Caco-2 (cell line): ENCODE measurements around the gene SLMAP. TPM values are rescaled to one million over a fixed set of nuclear protein-coding genes. Genes with fewer than 3 reads are reported as not detected.

Experiments
- BruUV-seq: library from RNA; stranded (reverse); fragments of 400-500 nt; replicated peaks from 2 replicates; lab custom pipeline; 2021; lab: Mats Ljungman, UMichigan
- CTCF ChIA-PET: fragments of 300-600 bp; sonication (Branson Sonifier 250); formaldehyde crosslinking; loops from one replicate; lab custom pipeline; 2022; ENCODE audit warnings: antibody characterized with exemption; lab: Charles Lee
- POLR2A ChIA-PET: fragments of 300-600 bp; sonication (Branson Sonifier 250); formaldehyde crosslinking; loops from one replicate; lab custom pipeline; 2022; ENCODE audit warnings: antibody characterized with exemption; lab: Charles Lee
- DNase-seq, 2 experiments: peaks; one replicate each; pipeline versions ENCODE4 v3.0.0 to v3.0.0-alpha.2; 2020 to 2022
- H3K27me3 ChIP-seq: replicated peaks from 2 replicates; pipeline ENCODE4 v1.6.0; 2011; ENCODE audit warnings: low read length; ENCODE audit not compliant: control insufficient read depth, insufficient read depth
- H3K36me3 ChIP-seq: 2 replicates; pipeline ENCODE4 v1.5.1; 2011; ENCODE audit warnings: low read length; ENCODE audit not compliant: control insufficient read depth, insufficient read depth
- H3K4me1 ChIP-seq: fragments of 250-450 bp; sonication (Bioruptor Pico); 2 replicates; pipeline ENCODE4 v1.5.1; 2020; ENCODE audit warnings: mild to moderate bottlenecking
- H3K4me3 ChIP-seq: 2 replicates; pipeline ENCODE4 v1.5.1; 2011; ENCODE audit warnings: low read depth, mild to moderate bottlenecking, control low read depth, low read length
- H3K9me3 ChIP-seq: fragments of 250-450 bp; sonication (Bioruptor Pico); 2 replicates; pipeline ENCODE4 v1.5.1; 2020; ENCODE audit warnings: mild to moderate bottlenecking, moderate library complexity
- H3K27ac Mint-ChIP-seq: one replicate; pipeline ENCODE4 v1.8.0; 2022; ENCODE audit warnings: mixed read lengths; ENCODE audit not compliant: unreplicated experiment
- H3K27me3 Mint-ChIP-seq: one replicate; pipeline ENCODE4 v1.8.0; 2022; ENCODE audit warnings: mixed read lengths; ENCODE audit not compliant: insufficient read depth, unreplicated experiment
- H3K36me3 Mint-ChIP-seq: one replicate; pipeline ENCODE4 v1.8.0; 2022; ENCODE audit warnings: mild to moderate bottlenecking, mixed read lengths; ENCODE audit not compliant: insufficient read depth, unreplicated experiment
- H3K4me1 Mint-ChIP-seq: one replicate; pipeline ENCODE4 v1.8.0; 2022; ENCODE audit warnings: low read depth, mixed read lengths; ENCODE audit not compliant: unreplicated experiment
- H3K4me3 Mint-ChIP-seq: one replicate; pipeline ENCODE4 v1.8.0; 2022; ENCODE audit warnings: mild to moderate bottlenecking, moderate library complexity, mixed read lengths; ENCODE audit not compliant: unreplicated experiment
- H3K9me3 Mint-ChIP-seq: one replicate; pipeline ENCODE4 v1.8.0; 2022; ENCODE audit warnings: mixed read lengths; ENCODE audit not compliant: unreplicated experiment
- intact Hi-C: fragments of 100-400 bp; cut with micrococcal nuclease; formaldehyde crosslinking; loops from one replicate; pipeline ENCODE4 v1.10.0; 2022; ENCODE audit not compliant: unreplicated experiment
- total RNA-seq: library from RNA; stranded (reverse); gene quantifications from 2 replicates; pipeline ENCODE4 v1.2.3, GENCODE V29; 2022
- TF ChIP-seq, protein P1 (sequence below), 2 experiments: fragments of 200-600 bp in 1 of 2; IDR thresholded peaks; 1 replicate in 1 of 2; 2 replicates in 1 of 2; pipeline versions ENCODE4 v1.5.1 to v1.8.0; 2011 to 2022; ENCODE audit warnings: antibody characterized with exemption in 1 of 2, control low read depth in 1 of 2, inconsistent platforms in 1 of 2, low read depth in 1 of 2, low read length in 1 of 2, mild to moderate bottlenecking in 1 of 2, moderate library complexity in 1 of 2; ENCODE audit not compliant: insufficient read depth in 1 of 2, severe bottlenecking in 1 of 2, unreplicated experiment in 1 of 2

Gene SLMAP
- total RNA-seq, 1 experiment from 2014 or later = 136 TPM

GRCh38 chr3:57963811-57964346 lies 207.8 kb downstream of the SLMAP start:
- intact Hi-C loops = loop anchor here (2.0 to 5.0 kb wide), 3 partner anchors 35 to 203 kb away; no protein-coding TSS in a partner anchor
- H3K9me3 Mint-ChIP-seq = no peaks in the 10 kb centered on the region
- no peak overlapping the region for H3K4me3 ChIP-seq
- no peaks in the 10 kb centered on the region for H3K9me3 ChIP-seq
- CTCF ChIA-PET = interaction anchor here (0.8 kb wide), 1 partner anchor 9 kb away, joined by 3 read pairs; no protein-coding TSS in a partner anchor
- H3K27me3 Mint-ChIP-seq = no peaks in the 10 kb centered on the region
- no peaks in the 10 kb centered on the region for H3K36me3 ChIP-seq
- TF ChIP-seq, protein P1, sequence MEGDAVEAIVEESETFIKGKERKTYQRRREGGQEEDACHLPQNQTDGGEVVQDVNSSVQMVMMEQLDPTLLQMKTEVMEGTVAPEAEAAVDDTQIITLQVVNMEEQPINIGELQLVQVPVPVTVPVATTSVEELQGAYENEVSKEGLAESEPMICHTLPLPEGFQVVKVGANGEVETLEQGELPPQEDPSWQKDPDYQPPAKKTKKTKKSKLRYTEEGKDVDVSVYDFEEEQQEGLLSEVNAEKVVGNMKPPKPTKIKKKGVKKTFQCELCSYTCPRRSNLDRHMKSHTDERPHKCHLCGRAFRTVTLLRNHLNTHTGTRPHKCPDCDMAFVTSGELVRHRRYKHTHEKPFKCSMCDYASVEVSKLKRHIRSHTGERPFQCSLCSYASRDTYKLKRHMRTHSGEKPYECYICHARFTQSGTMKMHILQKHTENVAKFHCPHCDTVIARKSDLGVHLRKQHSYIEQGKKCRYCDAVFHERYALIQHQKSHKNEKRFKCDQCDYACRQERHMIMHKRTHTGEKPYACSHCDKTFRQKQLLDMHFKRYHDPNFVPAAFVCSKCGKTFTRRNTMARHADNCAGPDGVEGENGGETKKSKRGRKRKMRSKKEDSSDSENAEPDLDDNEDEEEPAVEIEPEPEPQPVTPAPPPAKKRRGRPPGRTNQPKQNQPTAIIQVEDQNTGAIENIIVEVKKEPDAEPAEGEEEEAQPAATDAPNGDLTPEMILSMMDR (IDR thresholded peaks at IDR 0.05; ENCODE audit: insufficient read depth in 1 of 2, low read depth in 1 of 2, low read length in 1 of 2, severe bottlenecking in 1 of 2, unreplicated experiment in 1 of 2) = no peak
- H3K27me3 ChIP-seq = no peaks in the 10 kb centered on the region
- no peak overlapping the region for H3K4me3 Mint-ChIP-seq
- peaks cover 31% of the 10 kb centered on the region for H3K4me1 ChIP-seq
- BruUV-seq = no TSS peak
- peaks cover 30% of the 10 kb centered on the region for H3K4me1 Mint-ChIP-seq
- H3K27ac Mint-ChIP-seq = no peak overlapping the region
- no peak for DNase-seq
- H3K36me3 Mint-ChIP-seq = no peaks in the 10 kb centered on the region
- POLR2A ChIA-PET = no interaction called here

DNA sequence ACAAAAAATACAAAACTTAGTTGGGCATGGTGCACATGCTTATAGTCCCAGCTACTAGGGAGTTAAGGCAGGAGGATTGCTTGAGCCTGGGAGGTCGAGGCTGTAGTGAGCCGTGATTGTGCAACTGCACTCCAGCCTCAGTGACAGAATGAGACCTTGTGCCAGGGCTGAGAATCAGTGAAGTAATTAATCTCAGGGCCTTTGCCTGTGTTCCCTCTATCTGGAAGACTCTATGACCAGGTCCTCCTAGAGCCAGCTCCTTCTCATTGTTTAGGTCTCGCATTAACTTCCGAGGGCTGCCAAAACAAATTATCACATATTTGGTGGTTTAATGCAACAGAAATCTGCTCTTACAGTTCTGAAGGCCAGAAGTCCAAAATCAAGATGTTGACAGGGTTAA lies 210.7 kb downstream of the SLMAP start:
- intact Hi-C loops = no loop called here
- no peaks in the 10 kb centered on the region for H3K36me3 ChIP-seq
- no peaks in the 10 kb centered on the region for H3K9me3 ChIP-seq
- CTCF ChIA-PET = no interaction called here
- H3K4me1 ChIP-seq = peaks cover 35% of the 10 kb centered on the region
- no peak overlapping the region for H3K4me3 ChIP-seq
- H3K4me3 Mint-ChIP-seq = no peak overlapping the region
- POLR2A ChIA-PET = no interaction called here
- H3K27me3 Mint-ChIP-seq = no peaks in the 10 kb centered on the region
- no peak overlapping the region for H3K27ac Mint-ChIP-seq
- no TSS peak for BruUV-seq
- no peaks in the 10 kb centered on the region for H3K27me3 ChIP-seq
- H3K36me3 Mint-ChIP-seq = no peaks in the 10 kb centered on the region
- H3K9me3 Mint-ChIP-seq = no peaks in the 10 kb centered on the region
- TF ChIP-seq, protein P1 (IDR thresholded peaks at IDR 0.05; ENCODE audit: insufficient read depth in 1 of 2, low read depth in 1 of 2, low read length in 1 of 2, severe bottlenecking in 1 of 2, unreplicated experiment in 1 of 2) = no peak
- DNase-seq = no peak
- H3K4me1 Mint-ChIP-seq = peaks cover 23% of the 10 kb centered on the region

- CTCF ChIA-PET = no interaction called here
- Mint-ChIP-seq H3K27me3 (no peaks in the 10 kb centered on the region), H3K27ac (no peak overlapping the region), H3K36me3 (no peaks in the 10 kb centered on the region), H3K4me1 (peaks cover 24% of the 10 kb centered on the region), H3K9me3 (no peaks in the 10 kb centered on the region), H3K4me3 (no peak overlapping the region)
- intact Hi-C loops = no loop called here
- H3K4me1 ChIP-seq = peaks cover 37% of the 10 kb centered on the region
- TF ChIP-seq, protein P1 (IDR thresholded peaks at IDR 0.05; ENCODE audit: insufficient read depth in 1 of 2, low read depth in 1 of 2, low read length in 1 of 2, severe bottlenecking in 1 of 2, unreplicated experiment in 1 of 2) = no peak
- H3K27me3 ChIP-seq = no peaks in the 10 kb centered on the region
- no peaks in the 10 kb centered on the region for H3K9me3 ChIP-seq
- no peak overlapping the region for H3K4me3 ChIP-seq
- BruUV-seq = no TSS peak
- POLR2A ChIA-PET = no interaction called here
- H3K36me3 ChIP-seq = no peaks in the 10 kb centered on the region
- DNase-seq = no peak
Measured at GRCh38 chr3:57967590-57967989, 211.5 kb downstream of the SLMAP start.
